HEK293 (cell line): ENCODE measurements around the gene ITIH3.

Experiments used
- GLI4 ChIP-seq: fragments of 450-650 bp; formaldehyde crosslinking; IDR thresholded peaks from 2 replicates; pipeline ENCODE4 v1.5.1; 2016; ENCODE audit warnings: missing biosample characterization, missing genetic modification characterization
- KLF9 ChIP-seq: fragments of 450-650 bp; formaldehyde crosslinking; IDR thresholded peaks from 2 replicates; pipeline ENCODE4 v1.5.1; 2016; ENCODE audit warnings: missing biosample characterization, missing genetic modification characterization, low read depth
- MZF1 ChIP-seq: fragments of 450-650 bp; formaldehyde crosslinking; IDR thresholded peaks from 2 replicates; pipeline ENCODE4 v1.5.1; 2017; ENCODE audit warnings: missing biosample characterization, missing genetic modification characterization, borderline replicate concordance
- TCF7L2 ChIP-seq: IDR thresholded peaks from 2 replicates; pipeline ENCODE4 v1.6.1; 2011; ENCODE audit warnings: low read depth, mild to moderate bottlenecking, inconsistent platforms, low read length, moderate library complexity, borderline replicate concordance
- ZNF560 ChIP-seq: fragments of 450-650 bp; formaldehyde crosslinking; IDR thresholded peaks from 2 replicates; pipeline ENCODE4 v1.5.1; 2017; ENCODE audit warnings: missing biosample characterization, missing genetic modification characterization, borderline replicate concordance
- ZNF837 ChIP-seq: fragments of 450-650 bp; formaldehyde crosslinking; IDR thresholded peaks from 2 replicates; pipeline ENCODE4 v1.5.1; 2016; ENCODE audit warnings: missing biosample characterization, missing genetic modification characterization
- TF ChIP-seq, protein P1 (sequence below): fragments of 450-650 bp; formaldehyde crosslinking; IDR thresholded peaks from 2 replicates; pipeline ENCODE4 v1.5.1; 2016; ENCODE audit warnings: missing biosample characterization, missing genetic modification characterization

DNA sequence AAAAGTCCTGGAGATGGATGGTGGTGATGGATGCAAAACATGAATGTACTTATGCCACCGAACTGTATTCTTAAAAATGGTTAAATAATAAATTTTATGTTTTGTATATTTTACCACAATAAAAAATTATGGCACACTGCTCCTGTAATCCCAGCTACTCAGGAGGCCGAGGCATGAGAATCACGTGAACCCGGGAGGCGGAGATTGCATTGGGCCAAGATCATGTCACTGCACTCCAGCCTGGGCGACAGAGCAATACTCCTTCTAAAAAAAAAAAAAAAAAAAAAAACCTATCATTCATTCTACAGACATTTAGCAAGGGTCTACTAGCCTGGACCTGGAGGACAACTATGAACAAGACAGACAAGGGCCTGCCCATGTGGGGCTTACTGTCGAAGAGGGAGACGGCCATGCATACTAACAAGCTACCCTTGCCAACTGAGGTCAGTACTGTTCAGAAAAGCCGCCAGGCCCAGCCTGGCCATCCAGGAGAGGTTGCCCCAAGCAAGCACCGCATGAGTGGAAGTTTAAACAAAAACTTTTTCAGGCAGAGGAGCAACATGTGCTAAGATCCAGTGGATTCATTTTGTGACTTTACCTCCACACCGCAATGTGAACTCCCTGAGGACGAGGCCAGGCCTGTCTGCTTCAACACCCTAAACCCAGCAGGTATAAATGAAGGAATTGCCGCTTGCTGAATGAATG is 21.1 kb upstream of the ITIH3 start:
- TF ChIP-seq KLF9 (tag by site-specific recombination): no peak
- TF ChIP-seq, protein P1, sequence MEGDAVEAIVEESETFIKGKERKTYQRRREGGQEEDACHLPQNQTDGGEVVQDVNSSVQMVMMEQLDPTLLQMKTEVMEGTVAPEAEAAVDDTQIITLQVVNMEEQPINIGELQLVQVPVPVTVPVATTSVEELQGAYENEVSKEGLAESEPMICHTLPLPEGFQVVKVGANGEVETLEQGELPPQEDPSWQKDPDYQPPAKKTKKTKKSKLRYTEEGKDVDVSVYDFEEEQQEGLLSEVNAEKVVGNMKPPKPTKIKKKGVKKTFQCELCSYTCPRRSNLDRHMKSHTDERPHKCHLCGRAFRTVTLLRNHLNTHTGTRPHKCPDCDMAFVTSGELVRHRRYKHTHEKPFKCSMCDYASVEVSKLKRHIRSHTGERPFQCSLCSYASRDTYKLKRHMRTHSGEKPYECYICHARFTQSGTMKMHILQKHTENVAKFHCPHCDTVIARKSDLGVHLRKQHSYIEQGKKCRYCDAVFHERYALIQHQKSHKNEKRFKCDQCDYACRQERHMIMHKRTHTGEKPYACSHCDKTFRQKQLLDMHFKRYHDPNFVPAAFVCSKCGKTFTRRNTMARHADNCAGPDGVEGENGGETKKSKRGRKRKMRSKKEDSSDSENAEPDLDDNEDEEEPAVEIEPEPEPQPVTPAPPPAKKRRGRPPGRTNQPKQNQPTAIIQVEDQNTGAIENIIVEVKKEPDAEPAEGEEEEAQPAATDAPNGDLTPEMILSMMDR: no peak
- no peak for TF ChIP-seq ZNF837 (tag by site-specific recombination)
- TF ChIP-seq ZNF560: no peak
- no peak for TF ChIP-seq TCF7L2
- no peak for TF ChIP-seq MZF1 (tag by site-specific recombination)
- no peak for TF ChIP-seq GLI4
